GM23338 (cell line): ENCODE data around the gene TTC13. TPM values are rescaled to one million over a fixed set of nuclear protein-coding genes. Genes with fewer than 3 reads are reported as not detected.
"Not testable (repeated sequence)": the region's sequence is repeated elsewhere in the genome, so short reads cannot be mapped to it uniquely, and the experiment has no call there.

Experiments used
- ATAC-seq: fragments of 200-7000 bp; cut with Tn5 transposase; 3 replicates; pipeline ENCODE4 v1.9.1; 2020
- DNase-seq: peaks from one replicate; pipeline ENCODE4 v3.0.0-alpha.2; 2015; ENCODE audit warnings: low spot score
- H2AFZ ChIP-seq: fragments of 200-600 bp; sonication (generic); 2 replicates; pipeline ENCODE4 v1.8.0; 2016; ENCODE audit warnings: antibody characterized with exemption, mild to moderate bottlenecking, moderate library complexity
- H3F3A ChIP-seq: fragments of 200-600 bp; sonication (generic); replicated peaks from 2 replicates; pipeline ENCODE4 v1.8.0; 2017; ENCODE audit warnings: antibody characterized with exemption, mixed run types, low read depth
- H3K27ac ChIP-seq: fragments of 200-600 bp; sonication (generic); 2 replicates; pipeline ENCODE4 v1.6.1; 2016; ENCODE audit warnings: low read depth
- H3K27me3 ChIP-seq: fragments of 200-600 bp; sonication (generic); 2 replicates; pipeline ENCODE4 v1.8.0; 2016; ENCODE audit warnings: mild to moderate bottlenecking, mixed run types, moderate library complexity; ENCODE audit not compliant: insufficient read depth
- H3K36me3 ChIP-seq: fragments of 200-600 bp; sonication (generic); 2 replicates; pipeline ENCODE4 v1.8.0; 2016; ENCODE audit warnings: mild to moderate bottlenecking; ENCODE audit not compliant: insufficient read depth
- H3K4me1 ChIP-seq: fragments of 200-600 bp; sonication (generic); 2 replicates; pipeline ENCODE4 v1.8.0; 2016; ENCODE audit warnings: mild to moderate bottlenecking, moderate library complexity; ENCODE audit not compliant: insufficient read depth
- H3K4me2 ChIP-seq: fragments of 200-600 bp; sonication (generic); 2 replicates; pipeline ENCODE4 v1.7.1; 2017; ENCODE audit warnings: mixed run types
- H3K4me3 ChIP-seq: fragments of 200-600 bp; sonication (generic); 2 replicates; pipeline ENCODE4 v1.6.1; 2016; ENCODE audit warnings: mixed run types
- H3K79me2 ChIP-seq: fragments of 200-600 bp; sonication (generic); replicated peaks from 2 replicates; pipeline ENCODE4 v1.8.0; 2017; ENCODE audit warnings: mild to moderate bottlenecking; ENCODE audit not compliant: insufficient read depth
- H3K9me2 ChIP-seq: fragments of 200-600 bp; sonication (generic); 2 replicates; pipeline ENCODE4 v1.8.0; 2017; ENCODE audit not compliant: insufficient read depth
- H4K20me1 ChIP-seq: fragments of 200-600 bp; sonication (generic); replicated peaks from 2 replicates; pipeline ENCODE4 v1.8.0; 2017; ENCODE audit warnings: mild to moderate bottlenecking; ENCODE audit not compliant: insufficient read depth
- H3K27ac Mint-ChIP-seq: 2 replicates; pipeline ENCODE4 v1.8.0; 2020; ENCODE audit warnings: inconsistent platforms, mild to moderate bottlenecking, moderate library complexity, mixed read lengths
- H3K27me3 Mint-ChIP-seq: 3 replicates; pipeline ENCODE4 v1.8.0; 2022; ENCODE audit warnings: low read depth, mild to moderate bottlenecking, moderate library complexity, mixed read lengths, inconsistent platforms; ENCODE audit not compliant: insufficient read depth, poor library complexity
- H3K36me3 Mint-ChIP-seq: 3 replicates; pipeline ENCODE4 v1.8.0; 2021; ENCODE audit warnings: low read depth, mild to moderate bottlenecking, inconsistent platforms, moderate library complexity, mixed read lengths
- H3K4me1 Mint-ChIP-seq: 3 replicates; pipeline ENCODE4 v1.8.0; 2020; ENCODE audit warnings: mild to moderate bottlenecking, inconsistent platforms, mixed read lengths
- H3K4me3 Mint-ChIP-seq: 3 replicates; pipeline ENCODE4 v1.8.0; 2021; ENCODE audit warnings: moderate library complexity, mild to moderate bottlenecking, inconsistent platforms, mixed read lengths
- H3K9me3 Mint-ChIP-seq: 3 replicates; pipeline ENCODE4 v1.8.0; 2020; ENCODE audit warnings: moderate library complexity, mild to moderate bottlenecking, inconsistent platforms, mixed read lengths
- CREB1 ChIP-seq: fragments of 250-450 bp; sonication (Bioruptor Pico); IDR thresholded peaks from 2 replicates; pipeline ENCODE4 v1.5.0; 2020; ENCODE audit warnings: low read depth, mild to moderate bottlenecking, moderate library complexity
- EZH2 ChIP-seq: fragments of 200-600 bp; sonication (generic); IDR thresholded peaks from one replicate; pipeline ENCODE4 v1.8.0; 2017; ENCODE audit warnings: antibody characterized with exemption, mild to moderate bottlenecking, low read depth; ENCODE audit not compliant: unreplicated experiment
- NANOG ChIP-seq: IDR thresholded peaks from 2 replicates; pipeline ENCODE4 v1.6.1; 2016; ENCODE audit warnings: antibody characterized with exemption, borderline replicate concordance
- POLR2AphosphoS5 ChIP-seq: IDR thresholded peaks from 2 replicates; pipeline ENCODE4 v1.6.1; 2016; ENCODE audit warnings: antibody characterized with exemption, low read depth
- STAT1 ChIP-seq: IDR thresholded peaks from one replicate; pipeline ENCODE4 v1.6.1; 2016; ENCODE audit warnings: antibody characterized with exemption; ENCODE audit not compliant: unreplicated experiment
- ZNF114 ChIP-seq: fragments of 250-450 bp; sonication (Bioruptor Pico); IDR thresholded peaks from 2 replicates; pipeline ENCODE4 v1.5.0; 2020; ENCODE audit warnings: mild to moderate bottlenecking, moderate library complexity
- polyA plus RNA-seq: library from polyadenylated mRNA; unstranded; fragments of >200 nt; fragmentation: Nextera tagmentation; extraction: Ambion mirVana; gene quantifications from 2 replicates; pipeline ENCODE4 v1.2.1, GENCODE V29; 2016
- total RNA-seq: library from RNA; depleted of rRNA; stranded (reverse); fragments of >200 nt; shearing (Covaris generic); gene quantifications from 2 replicates; pipeline ENCODE4 v1.2.3, GENCODE V29; 2014
- TF ChIP-seq, protein P1 (sequence below): fragments of 250-450 bp; sonication (Bioruptor Pico); IDR thresholded peaks from 2 replicates; pipeline ENCODE4 v1.5.0; 2020; ENCODE audit warnings: mild to moderate bottlenecking, moderate library complexity
- TF ChIP-seq, protein P2 (sequence below), 2 experiments: fragments of 200-600 bp in 1 of 2; sonication (generic) in 1 of 2; conservative IDR thresholded peaks; 2 replicates each; pipeline versions ENCODE4 v1.5.1 to v1.6.1; 2016 to 2017; ENCODE audit warnings: antibody characterized with exemption in 2 of 2, low read depth in 2 of 2, mild to moderate bottlenecking in 2 of 2, moderate library complexity in 1 of 2

Gene TTC13
- total and polyA plus RNA-seq, 2 experiments from 2014 or later, result 3.8 to 9.4 TPM

- H3K79me2 ChIP-seq, H3K4me1 ChIP-seq, H3K4me2 ChIP-seq, H3F3A ChIP-seq, H3K4me3 ChIP-seq, H3K27me3 Mint-ChIP-seq, H3K27ac Mint-ChIP-seq, H3K9me2 ChIP-seq, H3K27me3 ChIP-seq, ATAC-seq, H3K27ac ChIP-seq, H3K36me3 ChIP-seq, H3K4me1 Mint-ChIP-seq, H3K4me3 Mint-ChIP-seq, H2AFZ ChIP-seq, DNase-seq, H4K20me1 ChIP-seq: not testable (repeated sequence)
- Mint-ChIP-seq H3K36me3 (peaks cover 17% of the 10 kb centered on the region; the same call in 2 of the 3 replicates), H3K9me3 (peaks cover 54% of the 10 kb centered on the region)
Observed at GRCh38 chr1:231007535-231007934, 28.9 kb upstream of the TTC13 start.

DNA sequence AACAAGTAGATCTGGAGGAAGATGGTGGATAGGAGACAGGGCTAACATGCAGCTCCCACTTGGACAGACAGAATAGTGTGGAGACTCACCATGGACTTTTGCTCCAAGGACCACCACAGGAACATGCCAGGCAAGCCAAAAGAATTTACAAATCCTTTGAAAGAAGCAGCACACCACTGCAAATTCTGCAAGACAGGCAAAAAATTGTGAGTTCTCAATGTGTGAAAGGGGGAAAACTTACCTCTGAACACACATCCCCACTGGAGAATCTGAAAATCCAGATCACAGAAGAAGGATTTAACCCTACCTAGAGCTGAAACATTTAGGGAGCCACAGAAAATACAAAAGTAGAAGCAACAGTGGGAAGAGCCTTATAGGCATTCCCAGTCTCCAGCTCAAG is 23.2 kb upstream of the TTC13 start:
- no peak overlapping the region for H3K4me3 Mint-ChIP-seq
- peaks cover 1% of the 10 kb centered on the region for H3K27me3 Mint-ChIP-seq
- no peaks in the 10 kb centered on the region for H3K79me2 ChIP-seq
- H3K9me2 ChIP-seq, result no peaks in the 10 kb centered on the region
- peaks cover 48% of the 10 kb centered on the region for H3K9me3 Mint-ChIP-seq
- TF ChIP-seq EZH2 (no peak), CREB1 (CRISPR knock-in tag) (no peak), ZNF114 (CRISPR knock-in tag) (no peak), NANOG (no peak), STAT1 (no peak), POLR2AphosphoS5 (no peak)
- TF ChIP-seq, protein P1, sequence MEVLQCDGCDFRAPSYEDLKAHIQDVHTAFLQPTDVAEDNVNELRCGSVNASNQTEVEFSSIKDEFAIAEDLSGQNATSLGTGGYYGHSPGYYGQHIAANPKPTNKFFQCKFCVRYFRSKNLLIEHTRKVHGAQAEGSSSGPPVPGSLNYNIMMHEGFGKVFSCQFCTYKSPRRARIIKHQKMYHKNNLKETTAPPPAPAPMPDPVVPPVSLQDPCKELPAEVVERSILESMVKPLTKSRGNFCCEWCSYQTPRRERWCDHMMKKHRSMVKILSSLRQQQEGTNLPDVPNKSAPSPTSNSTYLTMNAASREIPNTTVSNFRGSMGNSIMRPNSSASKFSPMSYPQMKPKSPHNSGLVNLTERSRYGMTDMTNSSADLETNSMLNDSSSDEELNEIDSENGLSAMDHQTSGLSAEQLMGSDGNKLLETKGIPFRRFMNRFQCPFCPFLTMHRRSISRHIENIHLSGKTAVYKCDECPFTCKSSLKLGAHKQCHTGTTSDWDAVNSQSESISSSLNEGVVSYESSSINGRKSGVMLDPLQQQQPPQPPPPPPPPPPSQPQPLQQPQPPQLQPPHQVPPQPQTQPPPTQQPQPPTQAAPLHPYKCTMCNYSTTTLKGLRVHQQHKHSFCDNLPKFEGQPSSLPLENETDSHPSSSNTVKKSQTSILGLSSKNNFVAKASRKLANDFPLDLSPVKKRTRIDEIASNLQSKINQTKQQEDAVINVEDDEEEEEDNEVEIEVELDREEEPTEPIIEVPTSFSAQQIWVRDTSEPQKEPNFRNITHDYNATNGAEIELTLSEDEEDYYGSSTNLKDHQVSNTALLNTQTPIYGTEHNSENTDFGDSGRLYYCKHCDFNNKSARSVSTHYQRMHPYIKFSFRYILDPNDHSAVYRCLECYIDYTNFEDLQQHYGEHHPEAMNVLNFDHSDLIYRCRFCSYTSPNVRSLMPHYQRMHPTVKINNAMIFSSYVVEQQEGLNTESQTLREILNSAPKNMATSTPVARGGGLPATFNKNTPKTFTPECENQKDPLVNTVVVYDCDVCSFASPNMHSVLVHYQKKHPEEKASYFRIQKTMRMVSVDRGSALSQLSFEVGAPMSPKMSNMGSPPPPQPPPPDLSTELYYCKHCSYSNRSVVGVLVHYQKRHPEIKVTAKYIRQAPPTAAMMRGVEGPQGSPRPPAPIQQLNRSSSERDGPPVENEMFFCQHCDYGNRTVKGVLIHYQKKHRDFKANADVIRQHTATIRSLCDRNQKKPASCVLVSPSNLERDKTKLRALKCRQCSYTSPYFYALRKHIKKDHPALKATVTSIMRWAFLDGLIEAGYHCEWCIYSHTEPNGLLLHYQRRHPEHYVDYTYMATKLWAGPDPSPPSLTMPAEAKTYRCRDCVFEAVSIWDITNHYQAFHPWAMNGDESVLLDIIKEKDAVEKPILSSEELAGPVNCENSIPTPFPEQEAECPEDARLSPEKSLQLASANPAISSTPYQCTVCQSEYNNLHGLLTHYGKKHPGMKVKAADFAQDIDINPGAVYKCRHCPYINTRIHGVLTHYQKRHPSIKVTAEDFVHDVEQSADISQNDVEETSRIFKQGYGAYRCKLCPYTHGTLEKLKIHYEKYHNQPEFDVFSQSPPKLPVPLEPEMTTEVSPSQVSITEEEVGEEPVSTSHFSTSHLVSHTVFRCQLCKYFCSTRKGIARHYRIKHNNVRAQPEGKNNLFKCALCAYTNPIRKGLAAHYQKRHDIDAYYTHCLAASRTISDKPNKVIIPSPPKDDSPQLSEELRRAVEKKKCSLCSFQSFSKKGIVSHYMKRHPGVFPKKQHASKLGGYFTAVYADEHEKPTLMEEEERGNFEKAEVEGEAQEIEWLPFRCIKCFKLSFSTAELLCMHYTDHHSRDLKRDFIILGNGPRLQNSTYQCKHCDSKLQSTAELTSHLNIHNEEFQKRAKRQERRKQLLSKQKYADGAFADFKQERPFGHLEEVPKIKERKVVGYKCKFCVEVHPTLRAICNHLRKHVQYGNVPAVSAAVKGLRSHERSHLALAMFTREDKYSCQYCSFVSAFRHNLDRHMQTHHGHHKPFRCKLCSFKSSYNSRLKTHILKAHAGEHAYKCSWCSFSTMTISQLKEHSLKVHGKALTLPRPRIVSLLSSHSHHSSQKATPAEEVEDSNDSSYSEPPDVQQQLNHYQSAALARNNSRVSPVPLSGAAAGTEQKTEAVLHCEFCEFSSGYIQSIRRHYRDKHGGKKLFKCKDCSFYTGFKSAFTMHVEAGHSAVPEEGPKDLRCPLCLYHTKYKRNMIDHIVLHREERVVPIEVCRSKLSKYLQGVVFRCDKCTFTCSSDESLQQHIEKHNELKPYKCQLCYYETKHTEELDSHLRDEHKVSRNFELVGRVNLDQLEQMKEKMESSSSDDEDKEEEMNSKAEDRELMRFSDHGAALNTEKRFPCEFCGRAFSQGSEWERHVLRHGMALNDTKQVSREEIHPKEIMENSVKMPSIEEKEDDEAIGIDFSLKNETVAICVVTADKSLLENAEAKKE (CRISPR knock-in tag), result no peak
- TF ChIP-seq, protein P2, sequence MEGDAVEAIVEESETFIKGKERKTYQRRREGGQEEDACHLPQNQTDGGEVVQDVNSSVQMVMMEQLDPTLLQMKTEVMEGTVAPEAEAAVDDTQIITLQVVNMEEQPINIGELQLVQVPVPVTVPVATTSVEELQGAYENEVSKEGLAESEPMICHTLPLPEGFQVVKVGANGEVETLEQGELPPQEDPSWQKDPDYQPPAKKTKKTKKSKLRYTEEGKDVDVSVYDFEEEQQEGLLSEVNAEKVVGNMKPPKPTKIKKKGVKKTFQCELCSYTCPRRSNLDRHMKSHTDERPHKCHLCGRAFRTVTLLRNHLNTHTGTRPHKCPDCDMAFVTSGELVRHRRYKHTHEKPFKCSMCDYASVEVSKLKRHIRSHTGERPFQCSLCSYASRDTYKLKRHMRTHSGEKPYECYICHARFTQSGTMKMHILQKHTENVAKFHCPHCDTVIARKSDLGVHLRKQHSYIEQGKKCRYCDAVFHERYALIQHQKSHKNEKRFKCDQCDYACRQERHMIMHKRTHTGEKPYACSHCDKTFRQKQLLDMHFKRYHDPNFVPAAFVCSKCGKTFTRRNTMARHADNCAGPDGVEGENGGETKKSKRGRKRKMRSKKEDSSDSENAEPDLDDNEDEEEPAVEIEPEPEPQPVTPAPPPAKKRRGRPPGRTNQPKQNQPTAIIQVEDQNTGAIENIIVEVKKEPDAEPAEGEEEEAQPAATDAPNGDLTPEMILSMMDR (conservative IDR thresholded peaks at IDR 0.05; ENCODE audit: low read depth in 2 of 2), result no peak
- no peaks in the 10 kb centered on the region for H3F3A ChIP-seq
- H4K20me1 ChIP-seq, result no peaks in the 10 kb centered on the region
- ATAC-seq, result no peak
- 0 out of 2 replicates have a peak, but pooled peaks cover 6% of the 10 kb centered on the region for H3K36me3 ChIP-seq
- H3K4me1 ChIP-seq, result no peaks in the 10 kb centered on the region
- H3K27ac Mint-ChIP-seq, result no peak overlapping the region
- H3K4me1 Mint-ChIP-seq, result no peaks in the 10 kb centered on the region
- H3K4me3 ChIP-seq, result no peak overlapping the region
- no peak overlapping the region for H3K4me2 ChIP-seq
- no peaks in the 10 kb centered on the region for H3K27me3 ChIP-seq
- H3K36me3 Mint-ChIP-seq, result peaks cover 36% of the 10 kb centered on the region
- no peak for DNase-seq
- H2AFZ ChIP-seq, result no peak overlapping the region
- no peak overlapping the region for H3K27ac ChIP-seq
